B cell (primary cell): ENCODE results near the gene F12. TPM values are rescaled to one million over a fixed set of nuclear protein-coding genes. Genes with fewer than 3 reads are reported as not detected.
A peak's percentile ranks its signal among the peaks of the same experiment; 100 is the strongest.

ENCODE experiments used
- ATAC-seq: fragments of 200-7000 bp; cut with Tn5 transposase; one replicate; pipeline ENCODE4 v1.10.0; 2021; ENCODE audit warnings: low read depth, mild to moderate bottlenecking, moderate number of reproducible peaks, moderate library complexity
- CTCF ChIA-PET: fragments of 350-600 bp; sonication (Branson Sonifier 250); formaldehyde crosslinking; loops from one replicate; lab custom pipeline; 2021; ENCODE audit warnings: antibody characterized with exemption, inconsistent platforms; lab: Charles Lee
- POLR2A ChIA-PET: fragments of 350-600 bp; sonication (Branson Sonifier 250); formaldehyde crosslinking; loops from one replicate; lab custom pipeline; 2021; ENCODE audit warnings: antibody characterized with exemption; lab: Charles Lee
- DNase-seq: peaks from one replicate; pipeline ENCODE4 v3.0.0; 2013
- H2AFZ ChIP-seq: 2 replicates; pipeline ENCODE4 v1.6.1; 2012; ENCODE audit warnings: mild to moderate bottlenecking, low read depth, low read length; ENCODE audit not compliant: insufficient read depth, poor library complexity, severe bottlenecking
- H3K27ac ChIP-seq, 2 donors: 1 replicate in 1 of 2; 2 replicates in 1 of 2; pipeline ENCODE4 v1.5.1; 2012 to 2013; ENCODE audit warnings: low read length in 2 of 2, mild to moderate bottlenecking in 2 of 2, moderate library complexity in 1 of 2
- H3K27me3 ChIP-seq, 4 experiments: fragments of 200-600 bp in 1 of 4; sonication (generic) in 1 of 4; replicated peaks in 1 of 4; 1 replicate in 2 of 4; 2 replicates in 2 of 4; pipeline versions ENCODE4 v1.6.1 to v1.7.0; 2013 to 2016; ENCODE audit warnings: low read length in 3 of 4, mild to moderate bottlenecking in 2 of 4, mixed read lengths in 1 of 4, moderate library complexity in 1 of 4; ENCODE audit not compliant: insufficient read depth in 4 of 4, control insufficient read depth in 3 of 4; ENCODE audit errors: control extremely low read depth in 1 of 4
- H3K36me3 ChIP-seq, 2 experiments: replicated peaks in 1 of 2; 1 replicate in 1 of 2; 2 replicates in 1 of 2; pipeline versions ENCODE4 v1.6.1 to v1.7.1; 2013; ENCODE audit warnings: low read length in 1 of 2; ENCODE audit not compliant: insufficient read depth in 2 of 2, control insufficient read depth in 1 of 2; ENCODE audit errors: control extremely low read depth in 1 of 2, extremely low read depth in 1 of 2
- H3K4me1 ChIP-seq, 2 donors: fragments of 200-600 bp in 1 of 2; sonication (generic) in 1 of 2; 1 replicate in 1 of 2; 2 replicates in 1 of 2; pipeline versions ENCODE4 v1.5.1 to v1.6.1; 2013 to 2017; ENCODE audit warnings: low read length in 2 of 2; ENCODE audit not compliant: control insufficient read depth in 2 of 2, insufficient read depth in 2 of 2
- H3K4me2 ChIP-seq: replicated peaks from 2 replicates; pipeline ENCODE3; 2012; ENCODE audit warnings: mild to moderate bottlenecking, low read depth, low read length; ENCODE audit not compliant: poor library complexity, severe bottlenecking
- H3K4me3 ChIP-seq, 5 experiments: fragments of 200-600 bp in 1 of 5; sonication (generic) in 1 of 5; 1 replicate in 3 of 5; 2 replicates in 2 of 5; pipeline versions ENCODE4 v1.5.1 to v1.7.0; 2011 to 2016; ENCODE audit warnings: low read length in 4 of 5, mild to moderate bottlenecking in 4 of 5, low read depth in 2 of 5, control low read depth in 1 of 5, moderate library complexity in 1 of 5; ENCODE audit not compliant: insufficient read depth in 1 of 5; ENCODE audit errors: control extremely low read depth in 1 of 5, extremely low read depth in 1 of 5
- H3K79me2 ChIP-seq: fragments of 200-600 bp; sonication (generic); one replicate; pipeline ENCODE4 v1.6.0; 2016; ENCODE audit warnings: low read length; ENCODE audit not compliant: control insufficient read depth, insufficient read depth
- H3K9ac ChIP-seq: fragments of 200-600 bp; sonication (generic); 2 replicates; pipeline ENCODE4 v1.6.1; 2017; ENCODE audit warnings: mild to moderate bottlenecking, low read length, moderate library complexity
- H3K9me3 ChIP-seq, 3 donors: one replicate each; pipeline versions ENCODE4 v1.6.1 to v1.7.1; 2013; ENCODE audit warnings: low read length in 2 of 3; ENCODE audit not compliant: control insufficient read depth in 2 of 3, insufficient read depth in 1 of 3; ENCODE audit errors: control extremely low read depth in 1 of 3
- H4K20me1 ChIP-seq: 2 replicates; pipeline ENCODE4 v1.6.0; 2012; ENCODE audit warnings: mild to moderate bottlenecking, low read length; ENCODE audit not compliant: insufficient read depth, control insufficient read depth, poor library complexity, severe bottlenecking
- H3K27ac Mint-ChIP-seq: one replicate; pipeline ENCODE4 v1.8.0; 2021; ENCODE audit warnings: mixed read lengths
- H3K27me3 Mint-ChIP-seq: one replicate; pipeline ENCODE4 v1.8.0; 2021; ENCODE audit warnings: mixed read lengths
- H3K4me1 Mint-ChIP-seq: one replicate; pipeline ENCODE4 v1.8.0; 2021; ENCODE audit warnings: mixed read lengths
- H3K4me3 Mint-ChIP-seq: one replicate; pipeline ENCODE4 v1.8.0; 2021; ENCODE audit warnings: mixed read lengths
- H3K9me3 Mint-ChIP-seq: one replicate; pipeline ENCODE4 v1.8.0; 2022; ENCODE audit warnings: mixed read lengths; ENCODE audit not compliant: insufficient read depth
- EZH2 ChIP-seq: IDR thresholded peaks from 2 replicates; pipeline ENCODE4 v1.6.1; 2012; ENCODE audit warnings: borderline replicate concordance, low read depth, mild to moderate bottlenecking, moderate library complexity, low read length; ENCODE audit not compliant: insufficient read depth, poor library complexity, severe bottlenecking
- WGBS: methylation state at CpG from one replicate; pipeline ENCODE4 v1.1.5; 2013; ENCODE audit warnings: missing lambda C conversion rate; ENCODE audit not compliant: insufficient coverage; 5-methylcytosine and 5-hydroxymethylcytosine counted together
- intact Hi-C: fragments of 100-400 bp; cut with micrococcal nuclease; formaldehyde crosslinking; loops from one replicate; pipeline ENCODE4 v1.10.0; 2022
- polyA plus RNA-seq: library from polyadenylated mRNA; depleted of rRNA; stranded (reverse); fragments of >200 nt; gene quantifications from 2 replicates; pipeline ENCODE4 v1.2.3, GENCODE V29; 2012
- total RNA-seq, 2 donors: library from RNA; stranded (reverse); fragments of 120-200 nt in 1 of 2; gene quantifications; 1 replicate in 1 of 2; 2 replicates in 1 of 2; pipeline versions ENCODE4 v1.2.3 to v1.2.4, GENCODE V29; 2013 to 2022
- TF ChIP-seq, protein P1 (sequence below): fragments of 200-600 bp; IDR thresholded peaks from one replicate; pipeline ENCODE4 v1.8.0; 2022; ENCODE audit warnings: antibody characterized with exemption, mild to moderate bottlenecking

Gene F12
- total and polyA plus RNA-seq, 2 donors (not counting 1 experiment from before 2014, with no cell fraction given), result 3.1 TPM; not detected in 1

DNA sequence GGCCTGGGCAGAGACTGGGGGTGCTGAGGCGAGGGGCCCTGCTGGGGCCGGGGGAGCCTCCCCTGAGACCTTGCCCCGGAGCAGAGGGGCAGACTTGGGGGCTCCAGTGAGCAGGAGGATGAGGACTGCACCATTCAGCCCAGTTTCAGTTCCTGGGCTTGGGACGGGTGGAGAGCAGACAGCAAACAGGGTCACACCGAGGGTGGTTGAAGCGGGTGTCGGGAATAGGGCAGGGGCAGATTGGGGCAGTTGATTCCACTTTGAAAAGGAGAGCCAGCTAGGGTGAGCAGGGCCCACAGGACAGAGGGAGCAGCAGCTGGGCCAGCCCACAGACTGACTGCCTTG, 21.6 kb upstream of the F12 start:
- Mint-ChIP-seq H3K4me3 (peak overlapping the region; percentile 94), H3K27me3 (no peaks in the 10 kb centered on the region), H3K4me1 (peaks cover 70% of the 10 kb centered on the region), H3K9me3 (no peaks in the 10 kb centered on the region), H3K27ac (peak overlapping the region; percentile 97)
- Histone ChIP-seq H3K4me2 (peak overlapping the region; percentile 90), H3K9me3 (no peaks in the 10 kb centered on the region), H4K20me1 (peaks cover 82% of the 10 kb centered on the region), H3K4me1 (peaks cover 63 to 83% of the 10 kb centered on the region in 2 donors), H3K4me3 (peak overlapping the region in 2 of 5 experiments; percentile 21 to 35), H3K36me3 (peaks cover 0 to 72% of the 10 kb centered on the region in 2 experiments), H3K9ac (peak overlapping the region; percentile 15), H2AFZ (no peak overlapping the region), H3K27ac (peak overlapping the region; percentile 92 to 96), H3K79me2 (peaks cover 73% of the 10 kb centered on the region), H3K27me3 (no peaks in the 10 kb centered on the region)
- ChIA-PET POLR2A (interaction anchor here (1.2 to 6.8 kb wide), 9 partner anchors 14 to 895 kb away, joined by 3 to 103 read pairs (median 5); partner anchors contain the start of genes LMAN2, PDLIM7 and PRR7), CTCF (interaction anchor here (0.6 to 12.4 kb wide), 11 partner anchors 8 to 686 kb away, joined by 3 to 152 read pairs (median 5); partner anchors contain the start of gene PRR7)
- ATAC-seq (no peak), DNase-seq (no peak)
- 2% methylated on average over 7 of the region's 7 CpGs for WGBS
- TF ChIP-seq, protein P1, sequence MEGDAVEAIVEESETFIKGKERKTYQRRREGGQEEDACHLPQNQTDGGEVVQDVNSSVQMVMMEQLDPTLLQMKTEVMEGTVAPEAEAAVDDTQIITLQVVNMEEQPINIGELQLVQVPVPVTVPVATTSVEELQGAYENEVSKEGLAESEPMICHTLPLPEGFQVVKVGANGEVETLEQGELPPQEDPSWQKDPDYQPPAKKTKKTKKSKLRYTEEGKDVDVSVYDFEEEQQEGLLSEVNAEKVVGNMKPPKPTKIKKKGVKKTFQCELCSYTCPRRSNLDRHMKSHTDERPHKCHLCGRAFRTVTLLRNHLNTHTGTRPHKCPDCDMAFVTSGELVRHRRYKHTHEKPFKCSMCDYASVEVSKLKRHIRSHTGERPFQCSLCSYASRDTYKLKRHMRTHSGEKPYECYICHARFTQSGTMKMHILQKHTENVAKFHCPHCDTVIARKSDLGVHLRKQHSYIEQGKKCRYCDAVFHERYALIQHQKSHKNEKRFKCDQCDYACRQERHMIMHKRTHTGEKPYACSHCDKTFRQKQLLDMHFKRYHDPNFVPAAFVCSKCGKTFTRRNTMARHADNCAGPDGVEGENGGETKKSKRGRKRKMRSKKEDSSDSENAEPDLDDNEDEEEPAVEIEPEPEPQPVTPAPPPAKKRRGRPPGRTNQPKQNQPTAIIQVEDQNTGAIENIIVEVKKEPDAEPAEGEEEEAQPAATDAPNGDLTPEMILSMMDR, result no peak
- TF ChIP-seq EZH2, result no peak
- intact Hi-C loops, result loop anchor here (1.0 kb wide), 2 partner anchors 23 to 27 kb away; no protein-coding TSS in a partner anchor

- WGBS, result 53% methylated on average over 26 of the region's 26 CpGs
- Mint-ChIP-seq H3K4me3 (peak overlapping the region; percentile 94), H3K27ac (peak overlapping the region; percentile 97), H3K9me3 (no peaks in the 10 kb centered on the region), H3K27me3 (no peaks in the 10 kb centered on the region), H3K4me1 (peaks cover 75% of the 10 kb centered on the region)
- Histone ChIP-seq H2AFZ (no peak overlapping the region), H3K79me2 (peaks cover 67% of the 10 kb centered on the region), H3K4me3 (peak overlapping the region in 3 of 5 experiments; percentile 4 to 74 (median 63)), H3K4me2 (peak overlapping the region; percentile 90), H3K27me3 (no peaks in the 10 kb centered on the region), H3K4me1 (peaks cover 67 to 87% of the 10 kb centered on the region in 2 donors), H3K9me3 (no peaks in the 10 kb centered on the region), H4K20me1 (peaks cover 76% of the 10 kb centered on the region), H3K36me3 (peaks cover 0 to 66% of the 10 kb centered on the region in 2 experiments), H3K9ac (peak overlapping the region; percentile 82), H3K27ac (peak overlapping the region; percentile 92 to 96)
- ChIA-PET CTCF (interaction anchor here (0.7 to 12.4 kb wide), 6 partner anchors 13 to 78 kb away, joined by 3 to 152 read pairs (median 110); partner anchors contain the start of gene PRR7), POLR2A (interaction anchor here (0.7 to 6.8 kb wide), 7 partner anchors 15 to 894 kb away, joined by 3 to 103 read pairs (median 6); partner anchors contain the start of genes LMAN2 and PRR7)
- no peak for DNase-seq
- TF ChIP-seq EZH2, result no peak
- TF ChIP-seq, protein P1, result no peak
- intact Hi-C loops, result no loop called here
- ATAC-seq, result no peak
Observed at GRCh38 chr5:177430140-177430951, 21.0 kb upstream of the F12 start.
